NT2/D1 (cell line): ENCODE results near the gene TMEM43.

Experiments used
- YY1 ChIP-seq: IDR thresholded peaks from 2 replicates; pipeline ENCODE4 v1.6.1; 2011; ENCODE audit not compliant: insufficient read length, insufficient read depth
- ZNF274 ChIP-seq: IDR thresholded peaks from 2 replicates; pipeline ENCODE4 v1.6.1; 2011; ENCODE audit warnings: mild to moderate bottlenecking, low read depth, low read length

DNA sequence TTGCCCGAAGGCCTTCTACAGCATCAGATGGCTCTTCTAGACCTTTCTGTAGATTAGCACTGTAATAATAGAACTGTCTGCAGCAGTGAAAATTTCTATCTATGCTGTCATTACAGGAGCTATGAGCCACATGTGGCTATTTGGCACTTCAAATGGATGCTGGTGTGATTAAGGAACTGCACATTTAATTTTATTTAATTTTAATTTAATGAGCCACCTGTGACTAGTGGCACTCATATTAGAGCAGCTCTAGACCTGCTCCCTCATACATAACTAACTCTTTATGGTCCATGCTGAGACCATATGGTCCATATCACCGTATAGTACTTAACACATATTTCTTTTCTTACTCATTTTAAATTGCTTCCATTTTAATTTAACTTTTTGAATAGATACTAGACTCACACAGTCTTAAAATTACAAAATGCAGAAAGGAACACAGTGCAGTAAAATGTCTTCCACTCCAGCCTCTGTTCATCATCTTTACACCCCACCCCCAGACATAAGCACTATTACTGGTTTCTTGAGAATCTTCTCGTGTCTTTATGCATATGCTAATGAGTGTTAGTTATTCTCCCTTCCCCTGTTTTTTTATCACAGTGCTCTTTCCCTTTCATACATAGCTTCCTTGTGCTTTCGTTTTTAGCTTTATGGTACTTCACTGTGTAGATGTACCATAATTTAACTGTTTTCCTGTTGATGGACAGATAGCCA is 63.3 kb downstream of the TMEM43 start:
- no peak for TF ChIP-seq ZNF274
- no peak for TF ChIP-seq YY1
